ENCODE data around the gene FGG.

DNA sequence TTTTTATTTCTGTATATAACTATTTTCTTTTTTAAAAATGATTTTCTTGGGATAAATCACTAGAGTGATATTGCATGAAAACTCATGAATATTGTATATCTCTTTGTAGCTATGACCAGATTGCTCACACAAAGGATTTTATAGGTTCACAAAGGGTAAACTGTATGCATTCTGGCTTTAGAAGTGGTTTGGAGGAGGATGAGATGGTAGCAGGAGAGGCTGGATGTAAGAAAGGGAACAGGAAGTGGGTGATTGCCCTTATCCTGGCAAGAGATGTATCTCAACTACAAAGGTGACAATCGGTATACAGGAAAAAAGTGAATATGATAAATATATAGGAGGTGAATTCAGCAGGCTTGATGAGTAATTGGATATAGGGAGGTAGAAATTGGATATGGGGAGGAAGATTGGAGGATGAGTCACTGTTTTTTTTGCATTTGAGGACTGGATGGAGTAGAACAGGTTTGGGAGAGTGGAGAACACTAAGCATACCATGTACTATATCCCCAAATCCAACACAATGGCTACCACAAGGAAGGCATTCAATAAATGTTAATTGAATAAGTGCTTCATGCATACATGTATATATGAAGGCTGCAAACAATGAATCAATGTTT lies 9.9 kb downstream of the FGG start:
- TF ChIP-seq, protein P1, sequence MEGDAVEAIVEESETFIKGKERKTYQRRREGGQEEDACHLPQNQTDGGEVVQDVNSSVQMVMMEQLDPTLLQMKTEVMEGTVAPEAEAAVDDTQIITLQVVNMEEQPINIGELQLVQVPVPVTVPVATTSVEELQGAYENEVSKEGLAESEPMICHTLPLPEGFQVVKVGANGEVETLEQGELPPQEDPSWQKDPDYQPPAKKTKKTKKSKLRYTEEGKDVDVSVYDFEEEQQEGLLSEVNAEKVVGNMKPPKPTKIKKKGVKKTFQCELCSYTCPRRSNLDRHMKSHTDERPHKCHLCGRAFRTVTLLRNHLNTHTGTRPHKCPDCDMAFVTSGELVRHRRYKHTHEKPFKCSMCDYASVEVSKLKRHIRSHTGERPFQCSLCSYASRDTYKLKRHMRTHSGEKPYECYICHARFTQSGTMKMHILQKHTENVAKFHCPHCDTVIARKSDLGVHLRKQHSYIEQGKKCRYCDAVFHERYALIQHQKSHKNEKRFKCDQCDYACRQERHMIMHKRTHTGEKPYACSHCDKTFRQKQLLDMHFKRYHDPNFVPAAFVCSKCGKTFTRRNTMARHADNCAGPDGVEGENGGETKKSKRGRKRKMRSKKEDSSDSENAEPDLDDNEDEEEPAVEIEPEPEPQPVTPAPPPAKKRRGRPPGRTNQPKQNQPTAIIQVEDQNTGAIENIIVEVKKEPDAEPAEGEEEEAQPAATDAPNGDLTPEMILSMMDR (IDR thresholded peaks at IDR 0.05; ENCODE audit: insufficient read depth, low read depth, low read length), result no peak
- no peak for TF ChIP-seq EZH2 (IDR thresholded peaks at IDR 0.05; ENCODE audit: insufficient read depth, low read length)
